Activated CD4-positive, alpha-beta memory T cell treated with anti-CD3 and anti-CD28 coated beads, Interleukin-2, amount 10 ng/mL, durations not matched to agents 7 days and 5 days (primary cell): ENCODE data around the gene ADAMTS8. TPM values are rescaled to one million over a fixed set of nuclear protein-coding genes. Genes with fewer than 3 reads are reported as not detected.

Source experiments
- CTCF ChIA-PET: fragments of 350-600 bp; sonication (Branson Sonifier 250); formaldehyde crosslinking; loops from one replicate; lab custom pipeline; 2021; ENCODE audit warnings: antibody characterized with exemption, inconsistent platforms; lab: Charles Lee
- POLR2A ChIA-PET: fragments of 350-600 bp; sonication (Branson Sonifier 250); formaldehyde crosslinking; loops from one replicate; lab custom pipeline; 2021; ENCODE audit warnings: antibody characterized with exemption; lab: Charles Lee
- DNase-seq: peaks from one replicate; pipeline ENCODE4 v3.0.0-alpha.2; 2020
- H3K27ac Mint-ChIP-seq: one replicate; pipeline ENCODE4 v1.8.0; 2021; ENCODE audit warnings: mild to moderate bottlenecking, mixed read lengths
- H3K27me3 Mint-ChIP-seq: one replicate; pipeline ENCODE4 v1.8.0; 2021; ENCODE audit warnings: mixed read lengths
- H3K36me3 Mint-ChIP-seq: one replicate; pipeline ENCODE4 v1.8.0; 2021; ENCODE audit warnings: low read depth, mixed read lengths
- H3K4me1 Mint-ChIP-seq: one replicate; pipeline ENCODE4 v1.8.0; 2021; ENCODE audit warnings: mixed read lengths
- H3K4me3 Mint-ChIP-seq: one replicate; pipeline ENCODE4 v1.8.0; 2021; ENCODE audit warnings: mild to moderate bottlenecking, mixed read lengths
- H3K9me3 Mint-ChIP-seq: one replicate; pipeline ENCODE4 v1.8.0; 2021; ENCODE audit warnings: mixed read lengths
- total RNA-seq, 2 experiments: library from RNA; stranded (reverse); gene quantifications; one replicate each; pipeline ENCODE4 v1.2.3, GENCODE V29; 2021

ADAMTS8 gene
- total RNA-seq, 2 experiments from 2014 or later = not detected

DNA sequence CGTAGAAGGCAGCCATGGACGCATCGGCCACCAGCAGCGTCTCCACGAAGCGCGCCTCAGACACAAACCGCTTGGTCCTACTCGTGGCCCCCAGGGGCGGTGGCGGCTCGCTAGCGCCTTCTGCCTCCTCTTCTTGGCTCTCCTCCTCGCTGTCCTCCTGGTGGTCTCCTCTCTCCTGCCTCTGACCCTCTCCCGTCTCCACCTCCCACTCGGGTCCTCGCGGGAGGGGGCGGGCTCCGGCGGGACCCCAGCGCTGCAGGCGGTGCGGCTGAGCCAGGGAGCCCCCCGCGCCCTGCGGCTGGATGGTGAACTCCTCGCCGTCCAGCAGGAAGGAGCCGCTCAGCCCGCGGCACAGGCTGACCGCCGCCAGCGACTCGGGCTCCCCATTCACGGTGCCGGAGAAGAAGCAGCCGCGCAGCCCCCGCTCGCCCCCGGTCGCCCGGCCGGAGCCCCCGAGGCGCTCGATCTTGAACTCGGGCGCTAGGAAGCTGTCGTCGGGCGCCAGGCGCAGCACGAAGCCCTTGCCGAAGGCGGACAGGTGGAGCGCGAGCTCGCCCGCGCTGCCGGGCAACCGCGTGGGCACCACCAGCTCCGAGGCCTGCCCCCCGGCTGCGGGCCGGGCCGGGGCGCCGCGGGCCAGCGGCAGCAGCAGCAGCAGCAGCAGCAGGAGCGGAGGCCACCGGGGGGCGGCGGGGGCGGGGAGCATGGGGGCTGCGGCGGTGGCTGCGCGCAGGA, 661 bp downstream of the ADAMTS8 start:
- DNase-seq = no peak
- ChIA-PET CTCF (interaction anchor here (0.9 to 1.4 kb wide), 2 partner anchors 215 to 432 kb away, joined by 3 to 4 read pairs; no protein-coding TSS in a partner anchor), POLR2A (no interaction called here)
- Mint-ChIP-seq H3K9me3 (no peaks in the 10 kb centered on the region), H3K36me3 (no peaks in the 10 kb centered on the region), H3K27me3 (peaks cover 55% of the 10 kb centered on the region), H3K27ac (no peak overlapping the region), H3K4me3 (no peak overlapping the region), H3K4me1 (peaks cover 12% of the 10 kb centered on the region)

DNA sequence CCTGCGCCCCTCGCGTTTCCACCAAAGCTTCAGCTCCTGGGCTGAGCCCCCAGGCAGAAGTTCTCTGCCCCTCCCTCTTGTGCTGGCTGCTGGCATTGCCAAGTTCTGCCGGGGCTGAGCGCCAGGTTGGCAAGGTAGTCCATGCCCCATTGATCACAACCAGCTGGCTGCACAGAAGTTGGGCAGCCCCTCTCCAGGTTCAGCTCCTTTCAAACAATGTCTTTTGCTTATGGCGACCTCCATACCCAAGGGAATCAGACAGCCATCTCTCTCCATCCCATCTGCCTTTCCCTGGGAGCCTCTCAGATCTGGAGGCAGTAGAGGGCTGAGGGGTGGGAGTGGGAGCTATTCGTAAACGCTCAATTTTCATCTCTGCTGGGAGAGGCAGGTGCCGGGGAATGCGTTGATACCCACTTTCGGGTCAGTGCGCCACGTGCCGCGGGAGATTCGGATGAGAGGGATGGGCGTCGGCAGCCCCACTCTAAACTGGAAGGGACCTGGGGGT, 1.5 kb downstream of the ADAMTS8 start:
- peaks cover 12% of the 10 kb centered on the region for H3K4me1 Mint-ChIP-seq
- ChIA-PET CTCF (interaction anchor here (0.6 to 1.4 kb wide), 4 partner anchors 214 to 436 kb away, joined by 3 to 6 read pairs (median 4); no protein-coding TSS in a partner anchor), POLR2A (no interaction called here)
- no peaks in the 10 kb centered on the region for H3K9me3 Mint-ChIP-seq
- no peaks in the 10 kb centered on the region for H3K36me3 Mint-ChIP-seq
- H3K4me3 Mint-ChIP-seq = no peak overlapping the region
- no peak overlapping the region for H3K27ac Mint-ChIP-seq
- H3K27me3 Mint-ChIP-seq = peaks cover 52% of the 10 kb centered on the region
- DNase-seq = no peak

DNA sequence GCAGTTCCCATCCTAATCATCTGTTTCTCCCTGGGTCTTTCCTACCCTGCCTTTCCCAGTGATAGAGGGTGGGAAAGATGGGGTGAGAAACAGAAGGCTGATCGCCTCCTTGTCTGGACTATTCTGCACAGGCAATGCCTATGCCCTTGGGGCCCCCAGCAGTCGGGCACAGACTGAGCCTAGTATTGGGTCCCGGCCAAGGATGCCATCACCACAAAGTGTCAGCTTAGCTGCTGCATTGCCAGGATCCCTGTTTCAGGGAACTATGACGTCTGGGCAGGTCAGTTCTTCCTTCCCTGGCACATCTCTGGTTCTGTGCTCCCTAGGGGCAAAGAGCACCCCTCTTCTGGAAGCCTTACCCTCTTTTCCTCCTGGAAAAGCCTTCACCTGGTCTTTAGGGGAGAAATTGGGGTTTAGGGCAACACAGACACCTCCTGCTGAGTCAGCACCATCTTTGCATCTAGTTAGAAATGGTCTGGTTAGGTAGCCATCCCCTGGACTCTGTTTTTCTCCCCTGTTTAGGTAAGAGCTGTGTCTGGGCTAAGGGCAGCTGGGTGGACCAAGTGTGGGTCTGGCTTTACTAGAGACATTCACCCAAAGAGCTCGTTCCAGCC, 2.1 kb downstream of the ADAMTS8 start:
- DNase-seq = no peak
- Mint-ChIP-seq H3K27me3 (peaks cover 55% of the 10 kb centered on the region), H3K27ac (no peak overlapping the region), H3K4me3 (no peak overlapping the region), H3K4me1 (peaks cover 12% of the 10 kb centered on the region), H3K36me3 (no peaks in the 10 kb centered on the region), H3K9me3 (no peaks in the 10 kb centered on the region)
- ChIA-PET CTCF (interaction anchor here (0.9 to 1.0 kb wide), 2 partner anchors 434 to 436 kb away, joined by 3 read pairs; no protein-coding TSS in a partner anchor), POLR2A (no interaction called here)

DNA sequence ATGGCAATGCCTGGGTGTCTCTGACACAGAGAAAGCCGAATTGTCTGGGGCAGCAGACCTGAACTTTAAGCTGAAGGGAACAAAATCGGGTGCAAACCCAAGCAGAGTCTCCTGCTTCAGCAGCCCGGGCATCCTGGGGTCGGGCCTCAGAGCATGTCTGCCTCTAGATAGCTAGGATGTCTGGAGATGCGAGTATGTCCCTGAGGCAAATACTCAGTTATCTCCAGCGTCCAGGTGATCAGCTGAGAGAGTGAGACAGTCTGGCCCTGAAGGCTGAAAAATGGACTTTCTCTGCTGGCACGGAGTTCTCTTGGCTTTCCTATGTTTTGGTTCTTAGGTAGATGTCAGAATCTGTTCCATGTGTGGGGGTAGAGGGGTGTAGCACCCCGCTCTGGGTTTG, 3.3 kb downstream of the ADAMTS8 start:
- no peak for DNase-seq
- no peaks in the 10 kb centered on the region for H3K36me3 Mint-ChIP-seq
- ChIA-PET POLR2A (interaction anchor here (0.7 kb wide), 1 partner anchor 451 kb away, joined by 3 read pairs; no protein-coding TSS in a partner anchor), CTCF (interaction anchor here (1.0 to 1.4 kb wide), 2 partner anchors 10 to 212 kb away, joined by 3 to 9 read pairs; no protein-coding TSS in a partner anchor)
- H3K9me3 Mint-ChIP-seq = no peaks in the 10 kb centered on the region
- peaks cover 49% of the 10 kb centered on the region for H3K27me3 Mint-ChIP-seq
- peaks cover 12% of the 10 kb centered on the region for H3K4me1 Mint-ChIP-seq
- H3K27ac Mint-ChIP-seq = no peak overlapping the region
- no peak overlapping the region for H3K4me3 Mint-ChIP-seq

GRCh38 chr11:130424613-130425140, 3.7 kb downstream of the ADAMTS8 start:
- no peak for DNase-seq
- CTCF ChIA-PET = interaction anchor here (1.0 to 1.4 kb wide), 3 partner anchors 11 to 212 kb away, joined by 3 to 9 read pairs (median 3); no protein-coding TSS in a partner anchor

GRCh38 chr11:130423541-130424142, 4.8 kb downstream of the ADAMTS8 start:
- Mint-ChIP-seq H3K27me3 (peaks cover 34% of the 10 kb centered on the region), H3K36me3 (no peaks in the 10 kb centered on the region), H3K9me3 (no peaks in the 10 kb centered on the region), H3K27ac (no peak overlapping the region), H3K4me3 (no peak overlapping the region), H3K4me1 (peaks cover 6% of the 10 kb centered on the region)
- ChIA-PET POLR2A (no interaction called here), CTCF (interaction anchor here (1.0 kb wide), 1 partner anchor 211 kb away, joined by 3 read pairs; no protein-coding TSS in a partner anchor)
- no peak for DNase-seq

More at GRCh38 chr11:130424613-130425140, 3.7 kb downstream of the ADAMTS8 start:
- no peaks in the 10 kb centered on the region for H3K9me3 Mint-ChIP-seq
- H3K4me3 Mint-ChIP-seq = no peak overlapping the region
- H3K4me1 Mint-ChIP-seq = peaks cover 12% of the 10 kb centered on the region
- POLR2A ChIA-PET = no interaction called here
- H3K27me3 Mint-ChIP-seq = peaks cover 44% of the 10 kb centered on the region
- H3K27ac Mint-ChIP-seq = no peak overlapping the region
- no peaks in the 10 kb centered on the region for H3K36me3 Mint-ChIP-seq

- H3K4me1 Mint-ChIP-seq = peaks cover 4% of the 10 kb centered on the region
- no peak for DNase-seq
- no peak overlapping the region for H3K27ac Mint-ChIP-seq
- H3K36me3 Mint-ChIP-seq = no peaks in the 10 kb centered on the region
- no peaks in the 10 kb centered on the region for H3K9me3 Mint-ChIP-seq
- H3K27me3 Mint-ChIP-seq = peaks cover 31% of the 10 kb centered on the region
- CTCF ChIA-PET = no interaction called here
- POLR2A ChIA-PET = no interaction called here
- H3K4me3 Mint-ChIP-seq = no peak overlapping the region
Measured at GRCh38 chr11:130422251-130422995, 6.0 kb downstream of the ADAMTS8 start.

DNA sequence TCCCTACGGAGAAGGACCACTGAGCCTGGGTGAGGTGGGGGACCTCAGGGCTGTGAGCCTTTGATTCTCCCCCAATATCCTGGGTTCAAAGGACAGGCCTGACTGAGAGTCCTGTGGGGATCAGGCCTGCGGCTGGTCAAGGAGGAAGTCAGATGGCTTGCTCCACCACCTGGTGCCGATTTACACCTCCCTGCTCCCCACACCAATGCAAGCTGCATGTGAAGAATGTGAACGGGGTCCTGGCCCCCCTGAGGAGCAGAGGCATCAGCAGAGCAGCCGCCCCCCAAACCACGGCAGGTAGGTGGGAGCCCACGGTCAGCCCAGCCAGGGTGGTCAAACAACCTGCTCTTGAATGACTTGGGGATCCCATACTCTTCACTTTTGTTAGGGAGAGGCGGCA, 6.7 kb downstream of the ADAMTS8 start:
- Mint-ChIP-seq H3K27ac (no peak overlapping the region), H3K36me3 (no peaks in the 10 kb centered on the region), H3K27me3 (peaks cover 24% of the 10 kb centered on the region), H3K4me1 (no peaks in the 10 kb centered on the region), H3K9me3 (no peaks in the 10 kb centered on the region), H3K4me3 (no peak overlapping the region)
- no peak for DNase-seq
- ChIA-PET POLR2A (no interaction called here), CTCF (no interaction called here)

DNA sequence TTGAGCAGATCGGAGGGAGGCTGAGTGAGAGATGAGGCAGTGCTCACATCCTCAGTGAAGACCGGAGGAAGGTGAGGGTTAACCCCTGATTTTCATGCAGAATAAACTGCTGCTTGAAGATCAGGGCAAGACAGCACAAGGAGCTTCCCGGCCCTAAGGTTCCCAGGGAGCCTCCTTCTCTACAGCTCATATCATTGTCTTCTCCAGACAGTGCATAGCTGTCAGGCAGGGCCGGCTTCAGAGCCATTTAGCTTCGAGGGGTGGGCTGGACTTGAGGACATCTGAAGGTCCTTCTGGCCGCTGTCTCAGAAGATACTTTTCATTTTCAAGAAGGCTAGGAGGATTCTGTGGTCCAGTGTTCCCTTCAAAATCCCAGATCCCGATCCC, 7.2 kb downstream of the ADAMTS8 start:
- ChIA-PET CTCF (no interaction called here), POLR2A (no interaction called here)
- H3K9me3 Mint-ChIP-seq = no peaks in the 10 kb centered on the region
- H3K27me3 Mint-ChIP-seq = peaks cover 19% of the 10 kb centered on the region
- no peak overlapping the region for H3K27ac Mint-ChIP-seq
- H3K36me3 Mint-ChIP-seq = no peaks in the 10 kb centered on the region
- H3K4me1 Mint-ChIP-seq = no peaks in the 10 kb centered on the region
- no peak overlapping the region for H3K4me3 Mint-ChIP-seq
- no peak for DNase-seq

DNA sequence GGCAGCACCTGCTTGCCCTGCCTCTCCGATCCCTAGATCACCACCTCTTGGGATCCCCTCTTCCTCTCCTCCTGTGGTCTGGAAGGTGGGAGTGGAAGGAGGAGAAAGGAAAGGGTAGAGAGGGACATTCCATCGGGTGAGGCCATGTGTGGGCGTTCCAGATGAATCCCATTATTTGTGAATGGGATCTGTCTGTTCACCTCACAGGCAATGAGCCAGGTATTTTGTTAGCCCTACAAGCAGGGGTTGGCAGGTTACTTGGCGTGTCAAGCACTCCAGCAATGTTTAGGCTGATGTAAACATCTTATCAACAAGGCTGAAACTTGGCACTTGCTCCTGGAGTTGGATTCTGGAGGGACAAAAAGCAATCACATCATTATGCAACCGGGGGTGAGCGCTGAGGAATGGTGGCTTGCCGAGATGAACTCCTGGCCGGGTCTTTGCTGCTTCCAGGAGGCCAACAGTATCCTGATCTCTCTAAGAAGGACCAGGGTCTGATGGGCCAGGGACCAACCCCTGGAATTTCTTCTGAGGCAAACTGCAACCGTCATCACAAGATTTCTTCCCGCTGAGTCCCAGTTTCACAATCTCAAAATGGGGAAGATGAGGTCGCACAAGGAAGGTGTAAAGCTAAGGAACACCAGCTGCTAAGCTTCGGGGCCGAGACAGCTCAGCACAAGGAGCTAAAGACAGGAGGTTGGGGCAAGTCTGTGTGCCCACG, 7.8 kb downstream of the ADAMTS8 start:
- CTCF ChIA-PET = no interaction called here
- POLR2A ChIA-PET = no interaction called here
- H3K9me3 Mint-ChIP-seq = no peaks in the 10 kb centered on the region
- no peak for DNase-seq
- H3K27ac Mint-ChIP-seq = no peak overlapping the region
- no peaks in the 10 kb centered on the region for H3K4me1 Mint-ChIP-seq
- no peaks in the 10 kb centered on the region for H3K36me3 Mint-ChIP-seq
- H3K27me3 Mint-ChIP-seq = peaks cover 14% of the 10 kb centered on the region
- no peak overlapping the region for H3K4me3 Mint-ChIP-seq

- no peak overlapping the region for H3K27ac Mint-ChIP-seq
- POLR2A ChIA-PET = no interaction called here
- H3K36me3 Mint-ChIP-seq = no peaks in the 10 kb centered on the region
- H3K4me3 Mint-ChIP-seq = no peak overlapping the region
- no peaks in the 10 kb centered on the region for H3K9me3 Mint-ChIP-seq
- CTCF ChIA-PET = interaction anchor here (1.4 kb wide), 1 partner anchor 13 kb away, joined by 4 read pairs; no protein-coding TSS in a partner anchor
- peaks cover 11% of the 10 kb centered on the region for H3K27me3 Mint-ChIP-seq
- DNase-seq = no peak
- no peaks in the 10 kb centered on the region for H3K4me1 Mint-ChIP-seq
Measured at GRCh38 chr11:130418756-130419155, 9.7 kb downstream of the ADAMTS8 start.

DNA sequence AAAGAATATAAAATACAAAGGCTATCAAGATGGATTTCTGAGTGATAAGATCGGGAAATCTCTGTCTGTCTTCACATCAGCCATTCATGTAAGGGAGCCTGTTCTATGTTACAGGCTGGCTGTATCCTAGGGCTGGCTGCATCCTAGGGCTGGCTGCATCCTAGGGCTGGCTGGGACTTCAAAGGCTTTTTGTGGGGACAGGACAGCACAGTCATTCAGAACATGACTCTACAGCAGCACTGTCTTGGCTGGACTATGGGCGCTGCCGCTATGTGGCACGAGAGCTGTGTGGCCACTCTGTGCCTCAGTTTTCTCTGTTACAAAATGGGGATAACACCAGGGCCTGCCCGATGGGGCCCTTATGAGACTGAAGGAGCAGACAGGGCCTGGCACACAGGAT, 10.2 kb downstream of the ADAMTS8 start:
- Mint-ChIP-seq H3K27ac (no peak overlapping the region), H3K27me3 (peaks cover 11% of the 10 kb centered on the region), H3K4me1 (no peaks in the 10 kb centered on the region), H3K9me3 (no peaks in the 10 kb centered on the region), H3K36me3 (no peaks in the 10 kb centered on the region), H3K4me3 (no peak overlapping the region)
- no peak for DNase-seq
- ChIA-PET POLR2A (no interaction called here), CTCF (interaction anchor here (1.4 kb wide), 1 partner anchor 13 kb away, joined by 4 read pairs; no protein-coding TSS in a partner anchor)
